Mesenchymal stem cell (in vitro differentiated cells and primary cell): ENCODE data around the gene ACO2.

ENCODE experiments used
- DNase-seq: peaks from one replicate; pipeline ENCODE4 v3.0.0-alpha.2; 2013
- H2AFZ ChIP-seq: one replicate; pipeline ENCODE4 v1.6.1; 2013; ENCODE audit warnings: low read depth, mild to moderate bottlenecking, control low read depth, inconsistent platforms, low read length, moderate library complexity
- H2AK5ac ChIP-seq: 2 replicates; pipeline ENCODE4 v1.6.1; 2013; ENCODE audit warnings: low read length, moderate library complexity, mild to moderate bottlenecking, inconsistent platforms; ENCODE audit not compliant: severe bottlenecking
- H2BK120ac ChIP-seq: one replicate; pipeline ENCODE4 v1.6.1; 2013; ENCODE audit warnings: low read depth, mild to moderate bottlenecking, inconsistent platforms, low read length, moderate library complexity
- H2BK12ac ChIP-seq, 2 experiments: one replicate each; pipeline ENCODE4 v1.6.1; 2013; ENCODE audit warnings: inconsistent platforms in 2 of 2, low read length in 2 of 2, mild to moderate bottlenecking in 2 of 2, moderate library complexity in 2 of 2, control low read depth in 1 of 2
- H2BK15ac ChIP-seq: one replicate; pipeline ENCODE4 v1.6.1; 2013; ENCODE audit warnings: mild to moderate bottlenecking, low read depth, inconsistent platforms; ENCODE audit not compliant: poor library complexity, severe bottlenecking
- H2BK5ac ChIP-seq: 2 replicates; pipeline ENCODE4 v1.6.1; 2013; ENCODE audit warnings: low read depth, mild to moderate bottlenecking, low read length, control low read depth, inconsistent platforms; ENCODE audit not compliant: poor library complexity, severe bottlenecking
- H3K14ac ChIP-seq, 2 experiments: one replicate each; pipeline ENCODE4 v1.6.1; 2013; ENCODE audit warnings: inconsistent platforms in 2 of 2, low read length in 2 of 2, control low read depth in 1 of 2, mild to moderate bottlenecking in 1 of 2, moderate library complexity in 1 of 2
- H3K18ac ChIP-seq, 2 experiments: one replicate each; pipeline ENCODE4 v1.6.1; 2013; ENCODE audit warnings: inconsistent platforms in 2 of 2, low read length in 2 of 2, control low read depth in 1 of 2, low read depth in 1 of 2, mild to moderate bottlenecking in 1 of 2
- H3K23ac ChIP-seq, 2 experiments: one replicate each; pipeline ENCODE4 v1.6.1; 2013; ENCODE audit warnings: inconsistent platforms in 2 of 2, low read length in 2 of 2, mild to moderate bottlenecking in 2 of 2, moderate library complexity in 2 of 2, control low read depth in 1 of 2
- H3K27ac ChIP-seq: 2 replicates; pipeline ENCODE4 v1.5.1; 2013; ENCODE audit warnings: mild to moderate bottlenecking, moderate library complexity, low read length, control low read depth, inconsistent platforms; ENCODE audit not compliant: poor library complexity, severe bottlenecking
- H3K27me3 ChIP-seq, 2 experiments: 2 replicates each; pipeline versions ENCODE4 v1.6.1 to v1.7.0; 2013; ENCODE audit warnings: low read length in 2 of 2, mild to moderate bottlenecking in 2 of 2, moderate library complexity in 2 of 2, control low read depth in 1 of 2, inconsistent platforms in 1 of 2; ENCODE audit not compliant: control insufficient read depth in 1 of 2, insufficient read depth in 1 of 2
- H3K36me3 ChIP-seq, 2 experiments: 2 replicates each; pipeline versions ENCODE4 v1.6.1 to v1.7.0; 2013; ENCODE audit warnings: low read length in 2 of 2, control low read depth in 1 of 2, inconsistent platforms in 1 of 2, low read depth in 1 of 2, mild to moderate bottlenecking in 1 of 2; ENCODE audit not compliant: insufficient read depth in 2 of 2, control insufficient read depth in 1 of 2
- H3K4ac ChIP-seq, 2 experiments: one replicate each; pipeline ENCODE4 v1.6.1; 2013; ENCODE audit warnings: inconsistent platforms in 2 of 2, low read length in 2 of 2, mild to moderate bottlenecking in 2 of 2, moderate library complexity in 2 of 2, control low read depth in 1 of 2, low read depth in 1 of 2
- H3K4me1 ChIP-seq: 2 replicates; pipeline ENCODE4 v1.6.1; 2013; ENCODE audit warnings: low read depth, low read length, control low read depth; ENCODE audit not compliant: control insufficient read depth, insufficient read depth
- H3K4me2 ChIP-seq: 2 replicates; pipeline ENCODE4 v1.6.1; 2013; ENCODE audit warnings: low read length, mild to moderate bottlenecking, inconsistent platforms; ENCODE audit not compliant: poor library complexity, severe bottlenecking
- H3K4me3 ChIP-seq, 2 experiments: 2 replicates each; pipeline versions ENCODE4 v1.5.1 to v1.7.0; 2013; ENCODE audit warnings: low read length in 2 of 2, mild to moderate bottlenecking in 2 of 2, control low read depth in 1 of 2, low read depth in 1 of 2; ENCODE audit not compliant: insufficient read depth in 1 of 2
- H3K79me1 ChIP-seq: replicated peaks from 2 replicates; pipeline ENCODE4 v1.6.1; 2013; ENCODE audit warnings: mild to moderate bottlenecking, control low read depth, low read length, inconsistent platforms; ENCODE audit not compliant: poor library complexity, severe bottlenecking
- H3K9ac ChIP-seq: 2 replicates; pipeline ENCODE4 v1.7.0; 2013; ENCODE audit warnings: mild to moderate bottlenecking, low read length, moderate library complexity
- H3K9me3 ChIP-seq: 2 replicates; pipeline ENCODE4 v1.7.0; 2013; ENCODE audit warnings: mild to moderate bottlenecking, low read length; ENCODE audit not compliant: control insufficient read depth
- H4K8ac ChIP-seq: one replicate; pipeline ENCODE4 v1.6.1; 2013; ENCODE audit warnings: inconsistent platforms, mild to moderate bottlenecking, low read length, moderate library complexity
- H4K91ac ChIP-seq: one replicate; pipeline ENCODE4 v1.6.1; 2013; ENCODE audit warnings: mild to moderate bottlenecking, low read length, inconsistent platforms
- WGBS: methylation state at CpG from one replicate; pipeline ENCODE4 v1.1.7; 2013; ENCODE audit warnings: mixed read lengths; 5-methylcytosine and 5-hydroxymethylcytosine counted together

ACO2 gene

GRCh38 chr22:41550952-41551491, 82.1 kb downstream of the ACO2 start:
- Histone ChIP-seq H4K8ac (no peak overlapping the region), H2BK120ac (no peak overlapping the region), H3K36me3 (no peaks in the 10 kb centered on the region), H2AK5ac (no peak overlapping the region), H2AFZ (no peak overlapping the region), H3K9me3 (no peaks in the 10 kb centered on the region), H3K79me1 (no peaks in the 10 kb centered on the region), H3K4me1 (peaks cover 3% of the 10 kb centered on the region), H2BK15ac (no peak overlapping the region), H3K18ac (no peak overlapping the region), H3K4ac (no peak overlapping the region), H3K14ac (no peak overlapping the region), H3K23ac (no peak overlapping the region), H3K4me2 (no peak overlapping the region), H2BK5ac (no peak overlapping the region), H3K27ac (no peak overlapping the region), H3K9ac (no peak overlapping the region), H4K91ac (no peak overlapping the region), H2BK12ac (no peak overlapping the region), H3K27me3 (no peaks in the 10 kb centered on the region), H3K4me3 (no peak overlapping the region)
- no peak for DNase-seq
- WGBS = 94% methylated on average over 12 of the region's 12 CpGs

GRCh38 chr22:41551877-41552582, 83.1 kb downstream of the ACO2 start:
- Histone ChIP-seq H3K18ac (no peak overlapping the region), H3K27ac (no peak overlapping the region), H3K14ac (no peak overlapping the region), H3K4me1 (peaks cover 5% of the 10 kb centered on the region), H2BK120ac (no peak overlapping the region), H3K9me3 (no peaks in the 10 kb centered on the region), H3K23ac (no peak overlapping the region), H2AK5ac (no peak overlapping the region), H3K4me3 (no peak overlapping the region), H3K36me3 (no peaks in the 10 kb centered on the region), H2BK12ac (no peak overlapping the region), H3K79me1 (no peaks in the 10 kb centered on the region), H4K91ac (peak overlapping the region; percentile 1), H4K8ac (no peak overlapping the region), H3K27me3 (no peaks in the 10 kb centered on the region), H2BK5ac (no peak overlapping the region), H2AFZ (no peak overlapping the region), H3K4ac (no peak overlapping the region), H3K4me2 (no peak overlapping the region), H3K9ac (no peak overlapping the region), H2BK15ac (no peak overlapping the region)
- DNase-seq = no peak
- 89% methylated on average over 10 of the region's 11 CpGs for WGBS

GRCh38 chr22:41555325-41555982, 86.5 kb downstream of the ACO2 start:
- no peak for DNase-seq
- Histone ChIP-seq H2BK12ac (peak overlapping the region in 1 of 2 experiments; percentile 58), H3K36me3 (no peaks in the 10 kb centered on the region), H2BK15ac (peak overlapping the region; percentile 49), H2BK120ac (no peak overlapping the region), H4K8ac (no peak overlapping the region), H2AFZ (no peak overlapping the region), H2AK5ac (no peak overlapping the region), H3K18ac (peak overlapping the region in 1 of 2 experiments; percentile 4), H3K4me2 (no peak overlapping the region), H4K91ac (no peak overlapping the region), H3K9me3 (no peaks in the 10 kb centered on the region), H3K27ac (no peak overlapping the region), H3K4me3 (no peak overlapping the region), H3K23ac (no peak overlapping the region), H3K27me3 (no peaks in the 10 kb centered on the region), H3K79me1 (no peaks in the 10 kb centered on the region), H2BK5ac (no peak overlapping the region), H3K4me1 (peaks cover 19% of the 10 kb centered on the region), H3K4ac (no peak overlapping the region), H3K14ac (no peak overlapping the region), H3K9ac (no peak overlapping the region)
- WGBS = 85% methylated on average over 7 of the region's 7 CpGs

GRCh38 chr22:41556561-41556960, 87.6 kb downstream of the ACO2 start:
- Histone ChIP-seq H2BK15ac (no peak overlapping the region), H3K79me1 (no peaks in the 10 kb centered on the region), H3K27me3 (no peaks in the 10 kb centered on the region), H2AFZ (no peak overlapping the region), H3K14ac (no peak overlapping the region), H2AK5ac (no peak overlapping the region), H3K4me1 (peaks cover 29% of the 10 kb centered on the region), H3K4ac (no peak overlapping the region), H4K91ac (no peak overlapping the region), H3K9me3 (no peaks in the 10 kb centered on the region), H3K18ac (no peak overlapping the region), H3K36me3 (no peaks in the 10 kb centered on the region), H3K4me2 (no peak overlapping the region), H3K9ac (no peak overlapping the region), H2BK5ac (no peak overlapping the region), H3K23ac (no peak overlapping the region), H4K8ac (no peak overlapping the region), H3K27ac (no peak overlapping the region), H2BK12ac (peak overlapping the region in 1 of 2 experiments; percentile 70), H2BK120ac (no peak overlapping the region), H3K4me3 (no peak overlapping the region)
- 98% methylated on average over 10 of the region's 10 CpGs for WGBS
- no peak for DNase-seq
